T-helper 2 cell treated with Interferon-gamma antibody and Interleukin-4, amounts not matched to agents 5 μg/mL and 100 μg/mL, for 36 hours (primary cell): ENCODE data around the gene NT5M.

Source experiments
- DNase-seq: peaks from one replicate; pipeline ENCODE4 v3.0.0; 2021; ENCODE audit warnings: low spot score
- H3K27ac Mint-ChIP-seq: one replicate; pipeline ENCODE4 v1.8.0; 2021; ENCODE audit warnings: mild to moderate bottlenecking, mixed read lengths
- H3K27me3 Mint-ChIP-seq: one replicate; pipeline ENCODE4 v1.8.0; 2021; ENCODE audit warnings: low read depth, mixed read lengths
- H3K36me3 Mint-ChIP-seq: one replicate; pipeline ENCODE4 v1.8.0; 2021; ENCODE audit warnings: low read depth, mixed read lengths
- H3K4me1 Mint-ChIP-seq: one replicate; pipeline ENCODE4 v1.8.0; 2021; ENCODE audit warnings: low read depth, mixed read lengths
- H3K4me3 Mint-ChIP-seq: one replicate; pipeline ENCODE4 v1.8.0; 2022; ENCODE audit warnings: mild to moderate bottlenecking, moderate library complexity, mixed read lengths
- H3K9me3 Mint-ChIP-seq: one replicate; pipeline ENCODE4 v1.8.0; 2021; ENCODE audit warnings: mixed read lengths

Gene NT5M

GRCh38 chr17:17387498-17388362, 84.6 kb downstream of the NT5M start:
- H3K27me3 Mint-ChIP-seq = peaks cover 13% of the 10 kb centered on the region
- no peak for DNase-seq
- peaks cover 12% of the 10 kb centered on the region for H3K4me1 Mint-ChIP-seq
- no peak overlapping the region for H3K4me3 Mint-ChIP-seq
- H3K9me3 Mint-ChIP-seq = no peaks in the 10 kb centered on the region
- H3K27ac Mint-ChIP-seq = no peak overlapping the region
- no peaks in the 10 kb centered on the region for H3K36me3 Mint-ChIP-seq

- Mint-ChIP-seq H3K4me1 (peaks cover 12% of the 10 kb centered on the region), H3K36me3 (no peaks in the 10 kb centered on the region), H3K27me3 (peaks cover 9% of the 10 kb centered on the region), H3K9me3 (no peaks in the 10 kb centered on the region), H3K4me3 (no peak overlapping the region), H3K27ac (no peak overlapping the region)
- no peak for DNase-seq
These were observed 85.7 kb downstream of the NT5M start for GRCh38 chr17:17388657-17389496.

- peaks cover 13% of the 10 kb centered on the region for H3K4me1 Mint-ChIP-seq
- peak overlapping the region; percentile 53 for H3K27ac Mint-ChIP-seq
- no peaks in the 10 kb centered on the region for H3K36me3 Mint-ChIP-seq
- H3K27me3 Mint-ChIP-seq = peaks cover 9% of the 10 kb centered on the region
- peak overlapping the region; percentile 78 for H3K4me3 Mint-ChIP-seq
- no peaks in the 10 kb centered on the region for H3K9me3 Mint-ChIP-seq
- peak; percentile 36 for DNase-seq
These were observed 88.6 kb downstream of the NT5M start for GRCh38 chr17:17391668-17392370.

GRCh38 chr17:17393976-17394375, 90.8 kb downstream of the NT5M start:
- Mint-ChIP-seq H3K4me3 (no peak overlapping the region), H3K27me3 (peaks cover 9% of the 10 kb centered on the region), H3K27ac (no peak overlapping the region), H3K4me1 (peaks cover 14% of the 10 kb centered on the region), H3K36me3 (no peaks in the 10 kb centered on the region), H3K9me3 (no peaks in the 10 kb centered on the region)
- DNase-seq = no peak

GRCh38 chr17:17394494-17394893, 91.3 kb downstream of the NT5M start:
- Mint-ChIP-seq H3K9me3 (no peaks in the 10 kb centered on the region), H3K4me1 (peaks cover 14% of the 10 kb centered on the region), H3K4me3 (no peak overlapping the region), H3K27ac (no peak overlapping the region), H3K27me3 (peaks cover 9% of the 10 kb centered on the region), H3K36me3 (no peaks in the 10 kb centered on the region)
- no peak for DNase-seq

GRCh38 chr17:17395246-17395802, 92.2 kb downstream of the NT5M start:
- Mint-ChIP-seq H3K27ac (no peak overlapping the region), H3K9me3 (no peaks in the 10 kb centered on the region), H3K27me3 (peaks cover 8% of the 10 kb centered on the region), H3K36me3 (no peaks in the 10 kb centered on the region), H3K4me1 (peaks cover 14% of the 10 kb centered on the region), H3K4me3 (no peak overlapping the region)
- DNase-seq = no peak

GRCh38 chr17:17395885-17396284, 92.7 kb downstream of the NT5M start:
- Mint-ChIP-seq H3K4me1 (peaks cover 14% of the 10 kb centered on the region), H3K27me3 (peaks cover 7% of the 10 kb centered on the region), H3K36me3 (no peaks in the 10 kb centered on the region), H3K4me3 (no peak overlapping the region), H3K27ac (no peak overlapping the region), H3K9me3 (no peaks in the 10 kb centered on the region)
- no peak for DNase-seq
